Measurements from ENCODE around the gene SRCIN1. TPM values are rescaled to one million over a fixed set of nuclear protein-coding genes. Genes with fewer than 3 reads are reported as not detected.

SRCIN1 gene
- total RNA-seq, 1 donor from 2014 or later: 2.1 TPM

DNA sequence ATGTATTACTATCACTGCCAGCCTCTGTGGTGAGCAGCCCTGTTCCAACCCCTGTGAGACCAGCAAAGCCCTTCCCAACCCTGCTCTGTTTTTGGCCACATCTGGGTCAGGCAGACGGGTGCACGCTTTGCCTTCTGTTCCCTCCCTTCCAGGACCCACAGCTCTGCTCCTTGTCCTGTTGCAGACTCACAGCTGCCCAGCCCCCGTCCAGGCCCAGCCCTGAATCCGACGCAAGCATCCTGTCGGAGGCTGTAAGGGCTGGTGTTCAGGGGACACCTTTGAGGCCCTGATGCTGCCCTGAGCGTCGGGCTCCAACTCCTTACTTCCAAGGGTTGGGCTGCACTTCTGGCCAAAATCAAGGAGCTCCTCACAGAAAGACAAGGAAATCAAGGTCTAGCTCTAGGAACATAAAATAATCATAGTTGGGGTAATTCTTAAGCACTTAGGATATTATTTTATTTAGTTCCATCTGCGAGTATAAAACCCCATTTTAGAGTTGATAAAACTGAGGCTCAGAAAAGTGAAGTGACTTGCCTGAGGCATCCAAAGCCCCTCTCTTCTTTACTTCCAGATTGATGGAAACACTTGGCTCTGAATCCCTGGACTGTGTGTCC lies 14.3 kb upstream of the SRCIN1 start:
- H3K4me3 ChIP-seq (ENCODE audit: low read depth, low read length): no peak overlapping the region
- DNase-seq (ENCODE audit: low read depth): no peak
- TF ChIP-seq CTCF (conservative IDR thresholded peaks at IDR 0.05; ENCODE audit: low read depth, low read length): no peak

- H3K4me3 ChIP-seq (ENCODE audit: low read depth, low read length): no peak overlapping the region
- no peak for DNase-seq (ENCODE audit: low read depth)
- no peak for TF ChIP-seq CTCF (conservative IDR thresholded peaks at IDR 0.05; ENCODE audit: low read depth, low read length)
Measured at GRCh38 chr17:38619451-38619795, 13.7 kb upstream of the SRCIN1 start.

GRCh38 chr17:38617967-38618760 lies 12.4 kb upstream of the SRCIN1 start:
- DNase-seq (ENCODE audit: low read depth): no peak
- H3K4me3 ChIP-seq (ENCODE audit: low read depth, low read length): no peak overlapping the region
- no peak for TF ChIP-seq CTCF (conservative IDR thresholded peaks at IDR 0.05; ENCODE audit: low read depth, low read length)

GRCh38 chr17:38617074-38617860 lies 11.5 kb upstream of the SRCIN1 start:
- no peak for DNase-seq (ENCODE audit: low read depth)

GRCh38 chr17:38616361-38616760 lies 10.6 kb upstream of the SRCIN1 start:
- DNase-seq (ENCODE audit: low read depth): no peak
- no peak overlapping the region for H3K4me3 ChIP-seq (ENCODE audit: low read depth, low read length)
- no peak for TF ChIP-seq CTCF (conservative IDR thresholded peaks at IDR 0.05; ENCODE audit: low read depth, low read length)

More at GRCh38 chr17:38617074-38617860, 11.5 kb upstream of the SRCIN1 start:
- no peak overlapping the region for H3K4me3 ChIP-seq (ENCODE audit: low read depth, low read length)
- TF ChIP-seq CTCF (conservative IDR thresholded peaks at IDR 0.05; ENCODE audit: low read depth, low read length): no peak

GRCh38 chr17:38613981-38614779 lies 8.4 kb upstream of the SRCIN1 start:
- TF ChIP-seq CTCF (conservative IDR thresholded peaks at IDR 0.05; ENCODE audit: low read depth, low read length): no peak
- DNase-seq (ENCODE audit: low read depth): no peak
- no peak overlapping the region for H3K4me3 ChIP-seq (ENCODE audit: low read depth, low read length)

Data from epithelial cell of proximal tubule (primary cell).